GM12872 (cell line): ENCODE measurements around the gene STMN3.

Experiments used
- CTCF ChIP-seq: IDR thresholded peaks from 3 replicates; pipeline ENCODE4 v1.5.1; 2011; ENCODE audit warnings: low read depth, mild to moderate bottlenecking, low read length, moderate library complexity; ENCODE audit not compliant: insufficient read depth

The STMN3 gene

GRCh38 chr20:63655249-63655648 is 2.0 kb upstream of the STMN3 start:
- no peak for TF ChIP-seq CTCF

GRCh38 chr20:63653974-63654668 is 897 bp upstream of the STMN3 start:
- no peak for TF ChIP-seq CTCF

GRCh38 chr20:63652192-63652980 is 838 bp downstream of the STMN3 start:
- TF ChIP-seq CTCF, result no peak

- TF ChIP-seq CTCF, result no peak
Measured at GRCh38 chr20:63651942-63652191, 1.4 kb downstream of the STMN3 start.

GRCh38 chr20:63648895-63649589 is 4.2 kb downstream of the STMN3 start:
- TF ChIP-seq CTCF, result no peak

GRCh38 chr20:63648190-63648589 is 5.0 kb downstream of the STMN3 start:
- TF ChIP-seq CTCF, result no peak

- TF ChIP-seq CTCF, result no peak
Measured at GRCh38 chr20:63645218-63645617, 8.0 kb downstream of the STMN3 start.
